Activated T-helper 1 cell treated with Interleukin-2 at 50 U/mL for 16 hours (primary cell): Measurements from ENCODE around the gene PRR15.

Source experiments
- DNase-seq: peaks from one replicate; pipeline ENCODE4 v3.0.0-alpha.2; 2020; ENCODE audit warnings: low read depth

The PRR15 gene

GRCh38 chr7:29569648-29570047, 6.0 kb downstream of the PRR15 start:
- DNase-seq = no peak

- DNase-seq = no peak
These were observed 8.9 kb downstream of the PRR15 start for GRCh38 chr7:29572558-29572957.

- DNase-seq = no peak
These were observed 9.9 kb downstream of the PRR15 start for GRCh38 chr7:29573567-29573966.

- no peak for DNase-seq
These were observed 11.0 kb downstream of the PRR15 start for GRCh38 chr7:29574659-29575058.

- no peak for DNase-seq
These were observed 23.7 kb downstream of the PRR15 start for GRCh38 chr7:29587195-29587808.

- no peak for DNase-seq
These were observed 24.6 kb downstream of the PRR15 start for GRCh38 chr7:29588212-29588611.

GRCh38 chr7:29588900-29589696, 25.5 kb downstream of the PRR15 start:
- DNase-seq = no peak

GRCh38 chr7:29592866-29593265, 29.2 kb downstream of the PRR15 start:
- DNase-seq = no peak

- DNase-seq = no peak
These were observed 29.8 kb downstream of the PRR15 start for GRCh38 chr7:29593459-29593858.

- no peak for DNase-seq
These were observed 33.1 kb downstream of the PRR15 start for GRCh38 chr7:29596593-29597178.

GRCh38 chr7:29597266-29597665, 33.6 kb downstream of the PRR15 start:
- no peak for DNase-seq

GRCh38 chr7:29598137-29598536, 34.5 kb downstream of the PRR15 start:
- no peak for DNase-seq

GRCh38 chr7:29598613-29599012, 35.0 kb downstream of the PRR15 start:
- DNase-seq = no peak

GRCh38 chr7:29599026-29599425, 35.4 kb downstream of the PRR15 start:
- no peak for DNase-seq

- DNase-seq = no peak
These were observed 37.0 kb downstream of the PRR15 start for GRCh38 chr7:29600661-29601060.

- DNase-seq = no peak
These were observed 40.4 kb downstream of the PRR15 start for GRCh38 chr7:29604052-29604451.

- no peak for DNase-seq
These were observed 41.1 kb downstream of the PRR15 start for GRCh38 chr7:29604702-29605101.

GRCh38 chr7:29605671-29606070, 42.0 kb downstream of the PRR15 start:
- no peak for DNase-seq

GRCh38 chr7:29606287-29606721, 42.7 kb downstream of the PRR15 start:
- no peak for DNase-seq

- DNase-seq = no peak
These were observed 43.2 kb downstream of the PRR15 start for GRCh38 chr7:29606830-29607229.

GRCh38 chr7:29607259-29607658, 43.6 kb downstream of the PRR15 start:
- no peak for DNase-seq

- DNase-seq = no peak
These were observed 44.3 kb downstream of the PRR15 start for GRCh38 chr7:29607889-29608288.
